ENCODE results near the gene CASK. TPM values are rescaled to one million over a fixed set of nuclear protein-coding genes. Genes with fewer than 3 reads are reported as not detected.

The CASK gene
- total and polyA plus RNA-seq, 5 donors from 2014 or later: 8.4 to 168 (median 20.2) TPM

- no peaks in the 10 kb centered on the region for H3K27me3 Mint-ChIP-seq
- peak overlapping the region; percentile 41 for H3K27ac ChIP-seq (ENCODE audit: insufficient read depth, low read length, poor library complexity, severe bottlenecking)
- H3K4me1 ChIP-seq (ENCODE audit: control insufficient read depth, insufficient read depth, low read length, poor library complexity, severe bottlenecking): peaks cover 11% of the 10 kb centered on the region
- ATAC-seq (ENCODE audit: low read depth in 2 of 2): peak; percentile 72 to 84
- H3K4me1 Mint-ChIP-seq: peaks cover 18 to 77% (median 36%) of the 10 kb centered on the region in 4 donors
- H3K27me3 ChIP-seq (ENCODE audit: control insufficient read depth, insufficient read depth, low read length): no peaks in the 10 kb centered on the region
- H3K9me3 Mint-ChIP-seq: peaks cover 0 to 9% (median 0%) of the 10 kb centered on the region in 7 donors
- H3K27ac Mint-ChIP-seq: peak overlapping the region; percentile 85 to 91 (median 87)
- H3K4me3 ChIP-seq (ENCODE audit: low read depth, low read length): peak overlapping the region; percentile 59
- peaks cover 4% of the 10 kb centered on the region for H3K36me3 ChIP-seq (ENCODE audit: control insufficient read depth, insufficient read depth, low read length)
- H3K36me3 Mint-ChIP-seq: peaks cover 4% of the 10 kb centered on the region
- DNase-seq: peak in 2 of 3 donors; percentile 54 to 65
- H3K9me3 ChIP-seq (ENCODE audit: control insufficient read depth in 2 of 2, low read length in 2 of 2): no peaks in the 10 kb centered on the region
- peak overlapping the region; percentile 38 to 63 (median 50) for H3K4me3 Mint-ChIP-seq
Measured at GRCh38 chrX:41909068-41909467, 14.3 kb downstream of the CASK start.

GRCh38 chrX:41906515-41907187 is 16.7 kb downstream of the CASK start:
- Histone ChIP-seq H3K4me3 (ENCODE audit: low read depth, low read length) (peak overlapping the region; percentile 57), H3K27me3 (ENCODE audit: control insufficient read depth, insufficient read depth, low read length) (no peaks in the 10 kb centered on the region), H3K27ac (ENCODE audit: insufficient read depth, low read length, poor library complexity, severe bottlenecking) (no peak overlapping the region), H3K36me3 (ENCODE audit: control insufficient read depth, insufficient read depth, low read length) (peaks cover 10% of the 10 kb centered on the region), H3K9me3 (ENCODE audit: control insufficient read depth in 2 of 2, low read length in 2 of 2) (no peaks in the 10 kb centered on the region), H3K4me1 (ENCODE audit: control insufficient read depth, insufficient read depth, low read length, poor library complexity, severe bottlenecking) (peaks cover 14% of the 10 kb centered on the region)
- H3K4me3 Mint-ChIP-seq: peak overlapping the region; percentile 6 to 80 (median 28)
- peak overlapping the region in 2 of 3 donors; percentile 15 to 26 for H3K27ac Mint-ChIP-seq
- ATAC-seq (ENCODE audit: low read depth in 2 of 2): no peak
- H3K36me3 Mint-ChIP-seq: peaks cover 11% of the 10 kb centered on the region
- H3K9me3 Mint-ChIP-seq: peaks cover 0 to 9% (median 2%) of the 10 kb centered on the region in 7 donors
- DNase-seq: no peak
- no peaks in the 10 kb centered on the region for H3K27me3 Mint-ChIP-seq
- H3K4me1 Mint-ChIP-seq: peaks cover 20 to 80% (median 45%) of the 10 kb centered on the region in 4 donors

- Mint-ChIP-seq H3K4me3 (peak overlapping the region in 1 of 4 donors; percentile 14), H3K9me3 (peaks cover 0 to 23% (median 13%) of the 10 kb centered on the region in 7 donors), H3K27ac (no peak overlapping the region), H3K4me1 (peaks cover 19 to 55% (median 33%) of the 10 kb centered on the region in 4 donors), H3K27me3 (no peaks in the 10 kb centered on the region), H3K36me3 (peaks cover 17% of the 10 kb centered on the region)
- H3K36me3 ChIP-seq (ENCODE audit: control insufficient read depth, insufficient read depth, low read length): peaks cover 18% of the 10 kb centered on the region
- no peak for DNase-seq
- H3K4me1 ChIP-seq (ENCODE audit: control insufficient read depth, insufficient read depth, low read length, poor library complexity, severe bottlenecking): peaks cover 12% of the 10 kb centered on the region
- no peak overlapping the region for H3K27ac ChIP-seq (ENCODE audit: insufficient read depth, low read length, poor library complexity, severe bottlenecking)
- ATAC-seq (ENCODE audit: low read depth in 2 of 2): no peak
- H3K27me3 ChIP-seq (ENCODE audit: control insufficient read depth, insufficient read depth, low read length): no peaks in the 10 kb centered on the region
- H3K4me3 ChIP-seq (ENCODE audit: low read depth, low read length): peak overlapping the region; percentile 24
- peaks cover 8 to 13% of the 10 kb centered on the region in 2 experiments for H3K9me3 ChIP-seq (ENCODE audit: control insufficient read depth in 2 of 2, low read length in 2 of 2)
Measured at GRCh38 chrX:41903544-41903943, 19.8 kb downstream of the CASK start.

GRCh38 chrX:41900321-41900720 is 23.0 kb downstream of the CASK start:
- Histone ChIP-seq H3K4me1 (ENCODE audit: control insufficient read depth, insufficient read depth, low read length, poor library complexity, severe bottlenecking) (peaks cover 4% of the 10 kb centered on the region), H3K4me3 (ENCODE audit: low read depth, low read length) (no peak overlapping the region), H3K27me3 (ENCODE audit: control insufficient read depth, insufficient read depth, low read length) (no peaks in the 10 kb centered on the region), H3K27ac (ENCODE audit: insufficient read depth, low read length, poor library complexity, severe bottlenecking) (no peak overlapping the region), H3K36me3 (ENCODE audit: control insufficient read depth, insufficient read depth, low read length) (peaks cover 20% of the 10 kb centered on the region), H3K9me3 (ENCODE audit: control insufficient read depth in 2 of 2, low read length in 2 of 2) (peaks cover 16 to 24% of the 10 kb centered on the region in 2 experiments)
- ATAC-seq (ENCODE audit: low read depth in 2 of 2): no peak
- Mint-ChIP-seq H3K4me3 (peak overlapping the region in 1 of 4 donors; percentile 39), H3K4me1 (peaks cover 18 to 27% (median 23%) of the 10 kb centered on the region in 4 donors), H3K27ac (no peak overlapping the region), H3K9me3 (peaks cover 0 to 43% (median 9%) of the 10 kb centered on the region in 7 donors), H3K36me3 (peaks cover 27% of the 10 kb centered on the region), H3K27me3 (no peaks in the 10 kb centered on the region)
- DNase-seq: no peak

GRCh38 chrX:41895826-41896225 is 27.5 kb downstream of the CASK start:
- Mint-ChIP-seq H3K4me1 (peaks cover 0 to 19% (median 7%) of the 10 kb centered on the region in 4 donors), H3K27ac (no peak overlapping the region), H3K27me3 (no peaks in the 10 kb centered on the region), H3K4me3 (no peak overlapping the region), H3K36me3 (peaks cover 37% of the 10 kb centered on the region), H3K9me3 (peaks cover 0 to 41% (median 9%) of the 10 kb centered on the region in 7 donors)
- no peak for ATAC-seq (ENCODE audit: low read depth in 2 of 2)
- Histone ChIP-seq H3K9me3 (ENCODE audit: control insufficient read depth in 2 of 2, low read length in 2 of 2) (peaks cover 16 to 31% of the 10 kb centered on the region in 2 experiments), H3K27ac (ENCODE audit: insufficient read depth, low read length, poor library complexity, severe bottlenecking) (no peak overlapping the region), H3K4me3 (ENCODE audit: low read depth, low read length) (no peak overlapping the region), H3K27me3 (ENCODE audit: control insufficient read depth, insufficient read depth, low read length) (no peaks in the 10 kb centered on the region), H3K36me3 (ENCODE audit: control insufficient read depth, insufficient read depth, low read length) (peaks cover 14% of the 10 kb centered on the region), H3K4me1 (ENCODE audit: control insufficient read depth, insufficient read depth, low read length, poor library complexity, severe bottlenecking) (no peaks in the 10 kb centered on the region)
- no peak for DNase-seq

- H3K9me3 Mint-ChIP-seq: peaks cover 0 to 5% (median 1%) of the 10 kb centered on the region in 7 donors
- H3K36me3 ChIP-seq (ENCODE audit: control insufficient read depth, insufficient read depth, low read length): peaks cover 18% of the 10 kb centered on the region
- peaks cover 9% of the 10 kb centered on the region for H3K4me1 ChIP-seq (ENCODE audit: control insufficient read depth, insufficient read depth, low read length, poor library complexity, severe bottlenecking)
- no peak overlapping the region for H3K27ac Mint-ChIP-seq
- H3K27ac ChIP-seq (ENCODE audit: insufficient read depth, low read length, poor library complexity, severe bottlenecking): no peak overlapping the region
- H3K4me1 Mint-ChIP-seq: peaks cover 7 to 47% (median 28%) of the 10 kb centered on the region in 4 donors
- no peaks in the 10 kb centered on the region for H3K27me3 Mint-ChIP-seq
- H3K27me3 ChIP-seq (ENCODE audit: control insufficient read depth, insufficient read depth, low read length): no peaks in the 10 kb centered on the region
- H3K4me3 Mint-ChIP-seq: no peak overlapping the region
- H3K4me3 ChIP-seq (ENCODE audit: low read depth, low read length): peak overlapping the region; percentile 26
- peaks cover 21% of the 10 kb centered on the region for H3K36me3 Mint-ChIP-seq
- no peak for DNase-seq
- ATAC-seq (ENCODE audit: low read depth in 2 of 2): no peak
- H3K9me3 ChIP-seq (ENCODE audit: control insufficient read depth in 2 of 2, low read length in 2 of 2): peaks cover 0 to 6% of the 10 kb centered on the region in 2 experiments
Measured at GRCh38 chrX:41890026-41890423, 33.3 kb downstream of the CASK start.

- ATAC-seq (ENCODE audit: low read depth in 2 of 2) (no peak), DNase-seq (no peak)
- Mint-ChIP-seq H3K27me3 (no peaks in the 10 kb centered on the region), H3K9me3 (peaks cover 0 to 5% (median 0%) of the 10 kb centered on the region in 7 donors), H3K4me1 (peaks cover 4 to 51% (median 31%) of the 10 kb centered on the region in 4 donors), H3K4me3 (no peak overlapping the region), H3K27ac (no peak overlapping the region), H3K36me3 (peaks cover 17% of the 10 kb centered on the region)
- Histone ChIP-seq H3K9me3 (ENCODE audit: control insufficient read depth in 2 of 2, low read length in 2 of 2) (peaks cover 0 to 3% of the 10 kb centered on the region in 2 experiments), H3K27me3 (ENCODE audit: control insufficient read depth, insufficient read depth, low read length) (no peaks in the 10 kb centered on the region), H3K4me3 (ENCODE audit: low read depth, low read length) (no peak overlapping the region), H3K36me3 (ENCODE audit: control insufficient read depth, insufficient read depth, low read length) (peaks cover 18% of the 10 kb centered on the region), H3K4me1 (ENCODE audit: control insufficient read depth, insufficient read depth, low read length, poor library complexity, severe bottlenecking) (peaks cover 9% of the 10 kb centered on the region), H3K27ac (ENCODE audit: insufficient read depth, low read length, poor library complexity, severe bottlenecking) (no peak overlapping the region)
Measured at GRCh38 chrX:41889317-41890025, 33.9 kb downstream of the CASK start.

All from CD4-positive, CD25-positive, alpha-beta regulatory T cell (primary cell).